ENCODE measurements around the gene BBS7.

Gene BBS7

GRCh38 chr4:121814756-121815155 lies 55.5 kb downstream of the BBS7 start:
- DNase-seq (ENCODE audit: low read depth) = no peak
- no peak for TF ChIP-seq CTCF (conservative IDR thresholded peaks at IDR 0.05; ENCODE audit: control insufficient read depth, insufficient read depth, low read depth, low read length)
- H3K4me3 ChIP-seq (ENCODE audit: control insufficient read depth, low read depth, low read length) = no peak overlapping the region

- no peak for TF ChIP-seq CTCF (conservative IDR thresholded peaks at IDR 0.05; ENCODE audit: control insufficient read depth, insufficient read depth, low read depth, low read length)
- H3K4me3 ChIP-seq (ENCODE audit: control insufficient read depth, low read depth, low read length) = no peak overlapping the region
- DNase-seq (ENCODE audit: low read depth) = no peak
Observed at GRCh38 chr4:121811122-121811521, 59.2 kb downstream of the BBS7 start.

- DNase-seq (ENCODE audit: low read depth) = no peak
- H3K4me3 ChIP-seq (ENCODE audit: control insufficient read depth, low read depth, low read length) = no peak overlapping the region
- no peak for TF ChIP-seq CTCF (conservative IDR thresholded peaks at IDR 0.05; ENCODE audit: control insufficient read depth, insufficient read depth, low read depth, low read length)
Observed at GRCh38 chr4:121806411-121806810, 63.9 kb downstream of the BBS7 start.

- peak overlapping the region; percentile 89 for H3K4me3 ChIP-seq (ENCODE audit: control insufficient read depth, low read depth, low read length)
- TF ChIP-seq CTCF (conservative IDR thresholded peaks at IDR 0.05; ENCODE audit: control insufficient read depth, insufficient read depth, low read depth, low read length) = no peak
- no peak for DNase-seq (ENCODE audit: low read depth)
Observed at GRCh38 chr4:121801715-121802075, 68.6 kb downstream of the BBS7 start.

- TF ChIP-seq CTCF (conservative IDR thresholded peaks at IDR 0.05; ENCODE audit: control insufficient read depth, insufficient read depth, low read depth, low read length) = no peak
- DNase-seq (ENCODE audit: low read depth) = peak; percentile 92
- peak within 1 kb of the TSS; percentile 89 for H3K4me3 ChIP-seq (ENCODE audit: control insufficient read depth, low read depth, low read length)
Observed at GRCh38 chr4:121800961-121801714, 69.1 kb downstream of the BBS7 start, which contains the start of gene EXOSC9. TSS of gene EXOSC9 (plus strand) at chr4:121801323. CDS start at chr4:121801425, 102 bp downstream.

GRCh38 chr4:121800638-121800960 lies 69.7 kb downstream of the BBS7 start:
- no peak for TF ChIP-seq CTCF (conservative IDR thresholded peaks at IDR 0.05; ENCODE audit: control insufficient read depth, insufficient read depth, low read depth, low read length)
- no peak for DNase-seq (ENCODE audit: low read depth)
- peak overlapping the region; percentile 89 for H3K4me3 ChIP-seq (ENCODE audit: control insufficient read depth, low read depth, low read length)

Measured in fibroblast of mammary gland (primary cell).